ENCODE data around the gene LIPC. TPM values are rescaled to one million over a fixed set of nuclear protein-coding genes. Genes with fewer than 3 reads are reported as not detected.

Gene LIPC
- total RNA-seq, 1 experiment from 2014 or later = not detected

- H3K4me1 Mint-ChIP-seq = peaks cover 2% of the 10 kb centered on the region; the same call in 1 of the 2 replicates
- H3K27me3 Mint-ChIP-seq (ENCODE audit: low read depth) = no peaks in the 10 kb centered on the region
- CTCF ChIA-PET = no interaction called here
- H3K4me3 Mint-ChIP-seq = no peak overlapping the region
- POLR2A ChIA-PET = no interaction called here
- no peaks in the 10 kb centered on the region for H3K9me3 Mint-ChIP-seq
- H3K36me3 Mint-ChIP-seq = no peaks in the 10 kb centered on the region
- DNase-seq (ENCODE audit: low spot score) (no peak), ATAC-seq (no peak)
- no peak overlapping the region for H3K27ac Mint-ChIP-seq
- TF ChIP-seq NR2C2 (CRISPR knock-in tag; IDR thresholded peaks at IDR 0.05) (no peak), PRRX2 (CRISPR knock-in tag; IDR thresholded peaks at IDR 0.05) (no peak), MLX (CRISPR knock-in tag; IDR thresholded peaks at IDR 0.05) (no peak), JAZF1 (CRISPR knock-in tag; IDR thresholded peaks at IDR 0.05) (no peak), AR (CRISPR knock-in tag; IDR thresholded peaks at IDR 0.05) (no peak), MAX (CRISPR knock-in tag; IDR thresholded peaks at IDR 0.05) (no peak), ZNF121 (CRISPR knock-in tag; IDR thresholded peaks at IDR 0.05) (no peak), IRF2 (CRISPR knock-in tag; IDR thresholded peaks at IDR 0.05; ENCODE audit: borderline replicate concordance, low read depth) (no peak), ZNF532 (CRISPR knock-in tag; IDR thresholded peaks at IDR 0.05; ENCODE audit: borderline replicate concordance) (no peak), KAT7 (CRISPR knock-in tag; IDR thresholded peaks at IDR 0.05; ENCODE audit: borderline replicate concordance) (no peak), TP53 (CRISPR knock-in tag; IDR thresholded peaks at IDR 0.05) (no peak), FOXP1 (CRISPR knock-in tag; IDR thresholded peaks at IDR 0.05; ENCODE audit: borderline replicate concordance) (no peak), MXD4 (CRISPR knock-in tag; IDR thresholded peaks at IDR 0.05; ENCODE audit: borderline replicate concordance) (no peak), ZNF232 (CRISPR knock-in tag; IDR thresholded peaks at IDR 0.05) (no peak), ELF4 (CRISPR knock-in tag; IDR thresholded peaks at IDR 0.05; ENCODE audit: low read depth) (no peak), ETV6 (CRISPR knock-in tag; IDR thresholded peaks at IDR 0.05) (no peak)
Measured at GRCh38 chr15:58457466-58457965, 25.7 kb downstream of the LIPC start.

- H3K4me1 Mint-ChIP-seq = peaks cover 2% of the 10 kb centered on the region; the same call in 1 of the 2 replicates
- DNase-seq (ENCODE audit: low spot score) (no peak), ATAC-seq (no peak)
- no peaks in the 10 kb centered on the region for H3K27me3 Mint-ChIP-seq (ENCODE audit: low read depth)
- ChIA-PET CTCF (no interaction called here), POLR2A (no interaction called here)
- H3K4me3 Mint-ChIP-seq = no peak overlapping the region
- H3K9me3 Mint-ChIP-seq = no peaks in the 10 kb centered on the region
- no peaks in the 10 kb centered on the region for H3K36me3 Mint-ChIP-seq
- H3K27ac Mint-ChIP-seq = no peak overlapping the region
- TF ChIP-seq CDX4 (CRISPR knock-in tag; IDR thresholded peaks at IDR 0.05; ENCODE audit: borderline replicate concordance) (no peak), GRHL2 (CRISPR knock-in tag; IDR thresholded peaks at IDR 0.05; ENCODE audit: insufficient replicate concordance, severe bottlenecking) (no peak), ZNF263 (CRISPR knock-in tag; IDR thresholded peaks at IDR 0.05; ENCODE audit: low read depth) (no peak), FOXP1 (CRISPR knock-in tag; IDR thresholded peaks at IDR 0.05; ENCODE audit: borderline replicate concordance) (no peak), IRF2 (CRISPR knock-in tag; IDR thresholded peaks at IDR 0.05; ENCODE audit: borderline replicate concordance, low read depth) (no peak), NFATC4 (CRISPR knock-in tag; IDR thresholded peaks at IDR 0.05) (no peak), E2F1 (CRISPR knock-in tag; IDR thresholded peaks at IDR 0.05) (no peak), E2F5 (CRISPR knock-in tag; IDR thresholded peaks at IDR 0.05) (no peak), MLX (CRISPR knock-in tag; IDR thresholded peaks at IDR 0.05) (no peak), JUN (CRISPR knock-in tag; IDR thresholded peaks at IDR 0.05) (no peak)
Measured at GRCh38 chr15:58458076-58458475, 26.3 kb downstream of the LIPC start.
